OCI-LY7 (cell line): ENCODE measurements around the gene CPLANE1.

Experiments used
- EZH2phosphoT487 ChIP-seq: fragments of 200-600 bp; sonication (generic); IDR thresholded peaks from 2 replicates; pipeline ENCODE4 v1.6.1; 2018; ENCODE audit warnings: low read depth, borderline replicate concordance, mild to moderate bottlenecking, mixed run types, antibody characterized with exemption, low read length, moderate library complexity, mixed read lengths
- TF ChIP-seq, protein P1 (sequence below): fragments of 200-600 bp; sonication (generic); conservative IDR thresholded peaks from 2 replicates; pipeline ENCODE4 v1.5.1; 2014; ENCODE audit warnings: mild to moderate bottlenecking, antibody characterized with exemption, low read length, moderate library complexity, mixed read lengths

GRCh38 chr5:37112383-37112991 is 136.7 kb downstream of the CPLANE1 start:
- TF ChIP-seq, protein P1, sequence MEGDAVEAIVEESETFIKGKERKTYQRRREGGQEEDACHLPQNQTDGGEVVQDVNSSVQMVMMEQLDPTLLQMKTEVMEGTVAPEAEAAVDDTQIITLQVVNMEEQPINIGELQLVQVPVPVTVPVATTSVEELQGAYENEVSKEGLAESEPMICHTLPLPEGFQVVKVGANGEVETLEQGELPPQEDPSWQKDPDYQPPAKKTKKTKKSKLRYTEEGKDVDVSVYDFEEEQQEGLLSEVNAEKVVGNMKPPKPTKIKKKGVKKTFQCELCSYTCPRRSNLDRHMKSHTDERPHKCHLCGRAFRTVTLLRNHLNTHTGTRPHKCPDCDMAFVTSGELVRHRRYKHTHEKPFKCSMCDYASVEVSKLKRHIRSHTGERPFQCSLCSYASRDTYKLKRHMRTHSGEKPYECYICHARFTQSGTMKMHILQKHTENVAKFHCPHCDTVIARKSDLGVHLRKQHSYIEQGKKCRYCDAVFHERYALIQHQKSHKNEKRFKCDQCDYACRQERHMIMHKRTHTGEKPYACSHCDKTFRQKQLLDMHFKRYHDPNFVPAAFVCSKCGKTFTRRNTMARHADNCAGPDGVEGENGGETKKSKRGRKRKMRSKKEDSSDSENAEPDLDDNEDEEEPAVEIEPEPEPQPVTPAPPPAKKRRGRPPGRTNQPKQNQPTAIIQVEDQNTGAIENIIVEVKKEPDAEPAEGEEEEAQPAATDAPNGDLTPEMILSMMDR = no peak
- TF ChIP-seq EZH2phosphoT487 = no peak
